Measurements from ENCODE around the gene MMP1. TPM values are rescaled to one million over a fixed set of nuclear protein-coding genes. Genes with fewer than 3 reads are reported as not detected.
"Not testable (repeated sequence)": the region's sequence is repeated elsewhere in the genome, so short reads cannot be mapped to it uniquely, and the experiment has no call there.

The MMP1 gene
- polyA plus RNA-seq, 12 donors = 0.15 to 0.88 (median 0.46) TPM; not detected in 3

DNA sequence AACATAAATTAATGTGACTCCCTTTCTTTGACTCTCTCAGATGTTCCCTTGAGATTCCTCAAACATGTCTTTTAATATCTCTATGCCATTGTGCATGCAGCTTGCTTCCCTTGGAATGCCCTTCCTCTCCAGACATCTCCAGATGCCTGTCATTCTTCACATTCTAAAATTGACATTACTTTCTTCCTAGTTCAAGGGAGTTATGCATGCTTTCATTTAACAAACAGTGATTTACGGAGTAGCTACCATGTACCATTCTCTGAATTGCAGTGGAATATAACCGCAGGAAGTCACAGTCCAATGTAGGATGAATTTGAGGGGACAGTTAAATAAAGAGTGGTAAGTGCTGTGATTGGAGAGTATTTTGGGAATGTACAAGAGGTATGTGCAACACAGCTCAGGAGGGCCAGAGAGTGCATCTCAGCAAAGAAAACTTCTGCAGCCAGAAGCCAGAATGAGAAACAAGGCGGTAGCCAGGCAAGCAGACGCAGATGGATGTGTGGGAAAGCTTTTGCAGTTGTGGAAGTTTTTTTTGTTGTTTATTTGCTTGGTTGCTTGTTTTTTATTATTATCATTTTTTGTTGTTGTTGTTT is 36.2 kb downstream of the MMP1 start:
- DNase-seq = peak; percentile 5

DNA sequence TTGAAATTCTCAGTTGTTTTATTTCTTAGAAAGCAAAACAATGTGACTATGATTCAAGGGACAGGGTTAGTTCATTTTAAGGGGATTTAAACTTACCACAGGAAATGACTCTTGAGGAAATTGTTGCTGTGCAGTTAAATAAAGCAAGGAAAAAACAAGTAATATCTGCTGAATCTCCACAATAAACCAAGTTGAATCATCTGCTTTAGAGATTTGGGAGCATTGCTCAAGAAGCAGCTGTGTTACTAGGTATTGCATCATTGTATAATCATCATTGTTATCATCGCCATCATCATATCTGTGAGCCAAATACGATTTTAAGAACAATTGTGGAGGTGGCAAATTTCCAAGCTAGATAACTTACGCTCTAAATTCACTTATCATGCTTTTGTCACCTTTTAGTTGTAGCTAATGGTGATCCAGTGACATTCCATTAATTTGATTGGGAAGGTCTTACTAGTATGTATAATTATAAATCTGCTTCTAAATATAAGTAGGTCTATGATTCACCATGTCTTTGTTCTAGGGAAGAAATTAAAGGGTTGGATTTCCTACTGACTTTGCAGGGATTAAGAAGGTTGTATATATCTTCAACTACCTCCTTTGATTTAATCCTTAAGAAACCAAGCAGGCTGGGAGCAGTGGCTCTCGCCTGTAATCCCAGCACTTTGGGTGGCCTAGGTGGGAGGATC is 37.5 kb downstream of the MMP1 start:
- peak; percentile 66 for DNase-seq

GRCh38 chr11:102757823-102758549 is 40.0 kb downstream of the MMP1 start:
- no peak for DNase-seq

GRCh38 chr11:102753267-102753666 is 44.7 kb downstream of the MMP1 start:
- no peak for DNase-seq

DNA sequence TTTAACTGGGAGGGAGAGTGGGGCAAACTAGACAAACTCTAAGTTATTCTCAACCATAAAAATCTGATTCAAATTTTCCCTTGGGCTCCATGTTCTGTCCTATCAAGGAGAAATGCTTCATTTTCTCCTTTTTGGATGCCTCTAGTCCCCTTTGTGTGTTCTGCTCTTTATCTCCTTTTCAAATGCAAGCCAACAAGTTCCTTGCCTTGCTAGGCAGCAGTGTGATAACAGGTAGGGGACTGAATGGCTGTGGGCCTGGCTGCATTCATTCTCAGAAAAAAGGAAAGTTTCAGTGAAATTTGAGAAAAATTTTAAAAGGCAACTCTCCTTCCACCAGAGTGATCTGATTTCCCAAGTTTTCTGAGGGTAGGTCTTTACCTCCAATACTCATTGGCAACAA is 46.3 kb downstream of the MMP1 start:
- no peak for DNase-seq

DNA sequence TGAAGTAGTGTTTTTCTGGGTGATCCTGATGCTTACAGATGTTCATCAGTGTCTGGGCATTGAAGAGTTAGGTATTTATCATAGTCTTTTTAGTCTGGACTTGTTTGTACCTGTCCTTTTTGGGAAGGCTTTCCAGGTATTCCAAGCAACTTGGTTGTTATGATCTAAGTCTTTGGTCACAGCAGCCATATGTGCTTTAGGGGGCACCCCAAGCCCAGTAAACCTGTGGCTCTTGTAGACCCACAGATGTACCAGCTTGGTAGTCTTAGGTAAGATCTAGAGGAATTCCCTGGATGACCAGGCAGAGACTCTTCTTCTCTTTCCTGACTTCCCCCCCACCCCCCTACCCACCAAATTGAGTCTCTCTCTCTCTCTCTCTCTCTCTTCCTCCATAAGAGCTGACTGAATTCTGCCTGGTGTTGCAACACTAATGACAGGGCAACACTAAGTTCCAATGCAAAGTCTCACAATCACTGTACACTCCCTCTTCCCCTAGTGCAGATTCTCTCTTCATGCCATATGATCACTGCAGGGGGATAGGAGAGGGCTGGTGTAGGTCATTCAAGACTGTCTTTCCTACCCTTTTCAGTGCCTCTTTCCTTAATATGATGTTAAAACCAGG is 48.7 kb downstream of the MMP1 start:
- no peak for DNase-seq

GRCh38 chr11:102746746-102747578 is 51.0 kb downstream of the MMP1 start:
- not testable (repeated sequence) for DNase-seq

Other genes starting within 250 kb of the MMP1 start
- gene MMP20, start 172.8 kb downstream of the MMP1 start, polyA plus RNA-seq (ENCODE audit: insufficient read length in 12 of 12) = not detected
- gene MMP27, start 92.4 kb downstream of the MMP1 start, polyA plus RNA-seq (ENCODE audit: insufficient read length in 12 of 12) = 1 to 10 TPM in 2 of 12 donors, under 1 TPM in 4, not detected in 6; 0.08 to 2.5 (median 0.29) TPM
- under 1 TPM in 6 of 12 donors, not detected in 6; 0.05 to 0.37 (median 0.16) TPM for gene MMP8, start 73.2 kb downstream of the MMP1 start, polyA plus RNA-seq (ENCODE audit: insufficient read length in 12 of 12)
- gene MMP10, start 17.5 kb downstream of the MMP1 start, polyA plus RNA-seq (ENCODE audit: insufficient read length in 12 of 12) = not detected
- gene MMP3, start 45.4 kb upstream of the MMP1 start, polyA plus RNA-seq (ENCODE audit: insufficient read length in 12 of 12) = under 1 TPM in 1 of 12 donors, not detected in 11; 0.08 TPM
- not detected for gene MMP12, start 76.8 kb upstream of the MMP1 start, polyA plus RNA-seq (ENCODE audit: insufficient read length in 12 of 12)
- under 1 TPM in 2 of 12 donors, not detected in 10; 0.07 to 0.21 TPM for gene MMP13, start 157.6 kb upstream of the MMP1 start, polyA plus RNA-seq (ENCODE audit: insufficient read length in 12 of 12)